AG09319 (cell line): Measurements from ENCODE around the gene PRMT7.

Experiments
- DNase-seq: peaks from one replicate; pipeline ENCODE4 v3.0.0-alpha.2; 2010; ENCODE audit warnings: low read depth; ENCODE audit errors: extremely low read depth
- TF ChIP-seq, protein P1 (sequence below): IDR thresholded peaks from 2 replicates; pipeline ENCODE4 v1.5.1; 2011; ENCODE audit warnings: low read depth, mild to moderate bottlenecking, inconsistent platforms, low read length, moderate library complexity

The PRMT7 gene

DNA sequence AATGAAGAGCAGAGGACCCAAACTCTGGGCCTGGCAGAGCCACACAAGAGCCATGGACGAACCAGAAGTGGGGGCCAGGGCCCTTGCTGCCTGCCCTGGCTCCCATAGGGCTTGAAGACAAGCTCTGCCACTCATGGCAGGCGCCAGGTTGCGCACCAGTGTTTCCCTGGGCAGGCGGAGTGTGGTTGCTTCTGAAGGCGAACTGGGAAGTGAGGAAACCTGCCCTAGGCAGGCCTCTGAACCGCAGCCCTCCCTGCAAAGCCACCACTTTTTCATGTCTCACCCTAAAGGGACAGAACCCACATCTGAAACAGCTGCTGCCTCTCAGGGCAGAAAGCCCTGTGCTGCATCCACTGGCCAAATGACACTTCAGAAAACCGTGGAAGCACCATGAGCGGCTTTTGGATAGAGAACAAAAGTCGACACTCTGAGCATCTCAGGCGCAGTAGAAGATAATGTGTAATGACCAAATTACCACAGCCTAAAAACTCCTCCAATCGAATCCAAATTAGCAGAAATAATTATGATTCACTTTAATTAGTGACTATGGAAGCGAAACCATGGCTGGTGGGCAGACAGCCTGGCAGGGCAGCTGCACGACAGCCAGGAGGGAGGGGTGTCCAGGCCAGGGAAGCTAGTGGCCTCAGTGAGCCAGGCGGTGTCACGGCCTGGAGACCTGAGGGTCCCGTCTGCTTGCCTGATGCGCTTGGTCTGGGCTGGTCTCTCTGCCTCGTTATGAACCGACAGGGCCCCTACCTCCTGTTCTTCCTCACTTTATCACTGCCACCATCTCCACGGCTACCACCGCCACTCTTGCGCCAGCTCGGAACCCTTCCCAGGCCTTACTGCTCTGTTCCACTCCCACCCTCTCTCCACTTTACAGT is 59.1 kb downstream of the PRMT7 start:
- TF ChIP-seq, protein P1, sequence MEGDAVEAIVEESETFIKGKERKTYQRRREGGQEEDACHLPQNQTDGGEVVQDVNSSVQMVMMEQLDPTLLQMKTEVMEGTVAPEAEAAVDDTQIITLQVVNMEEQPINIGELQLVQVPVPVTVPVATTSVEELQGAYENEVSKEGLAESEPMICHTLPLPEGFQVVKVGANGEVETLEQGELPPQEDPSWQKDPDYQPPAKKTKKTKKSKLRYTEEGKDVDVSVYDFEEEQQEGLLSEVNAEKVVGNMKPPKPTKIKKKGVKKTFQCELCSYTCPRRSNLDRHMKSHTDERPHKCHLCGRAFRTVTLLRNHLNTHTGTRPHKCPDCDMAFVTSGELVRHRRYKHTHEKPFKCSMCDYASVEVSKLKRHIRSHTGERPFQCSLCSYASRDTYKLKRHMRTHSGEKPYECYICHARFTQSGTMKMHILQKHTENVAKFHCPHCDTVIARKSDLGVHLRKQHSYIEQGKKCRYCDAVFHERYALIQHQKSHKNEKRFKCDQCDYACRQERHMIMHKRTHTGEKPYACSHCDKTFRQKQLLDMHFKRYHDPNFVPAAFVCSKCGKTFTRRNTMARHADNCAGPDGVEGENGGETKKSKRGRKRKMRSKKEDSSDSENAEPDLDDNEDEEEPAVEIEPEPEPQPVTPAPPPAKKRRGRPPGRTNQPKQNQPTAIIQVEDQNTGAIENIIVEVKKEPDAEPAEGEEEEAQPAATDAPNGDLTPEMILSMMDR: no peak
- no peak for DNase-seq

DNA sequence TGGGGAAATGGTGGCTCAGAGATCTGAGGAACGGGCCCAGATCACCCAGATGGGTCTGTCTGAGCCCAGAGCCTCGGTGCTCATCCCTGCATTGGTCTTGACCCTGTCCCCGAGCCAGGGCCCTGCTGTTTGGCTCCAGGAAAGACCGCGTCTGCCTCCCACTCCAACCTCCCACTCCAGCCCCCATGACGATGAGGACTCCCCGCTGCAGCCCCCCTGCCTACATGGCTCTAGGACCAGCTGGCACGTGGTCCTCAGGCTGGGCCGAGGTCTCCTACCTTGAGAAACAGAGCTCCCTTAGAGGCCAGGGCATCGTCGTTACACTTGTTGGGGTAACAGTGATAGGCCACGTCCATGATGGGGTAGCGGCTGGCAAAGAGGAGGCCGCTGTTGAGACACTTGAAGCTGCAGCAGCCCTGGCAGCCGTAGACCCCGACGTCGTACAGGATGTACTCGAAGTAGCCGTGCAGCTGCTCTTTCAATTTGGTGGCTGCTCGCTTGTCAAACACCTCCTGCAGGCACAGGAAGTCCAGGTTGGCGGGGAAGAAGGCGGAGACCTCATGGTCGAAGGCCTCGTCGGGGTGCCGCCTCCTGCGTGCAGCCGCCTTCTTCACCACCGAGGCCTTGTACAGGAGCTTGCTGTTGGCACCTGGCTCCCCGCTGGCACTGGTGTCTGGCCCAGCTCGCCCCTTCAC is 59.9 kb downstream of the PRMT7 start:
- TF ChIP-seq, protein P1: no peak
- no peak for DNase-seq

DNA sequence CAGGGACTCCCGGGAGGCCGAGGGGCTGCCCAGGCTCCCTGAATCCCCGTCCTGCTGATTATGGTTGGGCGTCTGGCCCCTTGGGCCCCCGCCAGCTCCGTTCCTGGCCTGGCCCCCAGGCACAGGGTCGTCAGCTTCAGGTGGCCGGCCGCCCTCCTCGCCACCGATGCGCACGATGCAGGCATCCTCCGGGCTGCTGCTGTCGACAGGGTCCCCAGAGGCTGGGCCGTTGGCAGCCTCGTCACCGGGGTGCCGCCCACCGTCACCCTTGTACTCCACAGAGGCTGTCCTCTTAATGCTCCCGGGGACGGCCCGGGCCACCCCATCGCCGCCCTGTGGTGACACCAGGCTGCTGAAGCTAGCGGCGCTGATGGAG is 60.4 kb downstream of the PRMT7 start:
- TF ChIP-seq, protein P1: no peak
- DNase-seq: no peak

DNA sequence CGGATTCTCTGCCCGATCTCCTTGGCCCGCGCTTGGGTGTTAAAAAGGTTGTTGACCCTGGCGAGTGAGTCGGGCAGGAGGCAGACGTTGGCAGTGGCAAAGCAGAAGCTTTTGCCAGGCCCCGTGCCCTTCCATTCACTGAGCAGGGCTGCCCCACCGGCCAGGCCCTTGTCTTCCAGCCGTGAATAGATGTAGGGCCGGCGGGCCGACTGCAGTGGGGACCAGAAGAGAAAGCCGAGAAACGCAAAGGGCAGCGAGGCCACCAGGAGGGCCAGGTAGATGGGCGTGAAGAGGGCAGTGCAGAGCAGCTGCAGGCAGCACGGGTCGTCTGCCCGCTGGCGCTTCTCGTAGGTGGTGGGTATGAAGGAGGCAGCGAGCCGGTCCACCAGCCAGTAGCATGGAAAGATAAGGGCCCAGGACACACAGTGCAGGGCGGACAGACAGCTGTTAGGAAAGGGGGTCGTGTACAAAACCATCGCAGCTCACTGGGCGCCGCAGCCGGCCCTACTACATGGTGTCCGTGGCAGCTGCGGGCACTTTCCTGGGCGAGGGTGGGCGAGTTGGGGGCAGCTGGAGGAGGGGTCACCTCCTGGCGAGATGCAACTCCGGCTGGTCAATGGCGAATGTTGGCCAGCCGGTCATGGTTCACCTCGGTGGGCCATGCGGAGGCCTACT is 61.0 kb downstream of the PRMT7 start:
- DNase-seq: no peak
- TF ChIP-seq, protein P1: no peak

DNA sequence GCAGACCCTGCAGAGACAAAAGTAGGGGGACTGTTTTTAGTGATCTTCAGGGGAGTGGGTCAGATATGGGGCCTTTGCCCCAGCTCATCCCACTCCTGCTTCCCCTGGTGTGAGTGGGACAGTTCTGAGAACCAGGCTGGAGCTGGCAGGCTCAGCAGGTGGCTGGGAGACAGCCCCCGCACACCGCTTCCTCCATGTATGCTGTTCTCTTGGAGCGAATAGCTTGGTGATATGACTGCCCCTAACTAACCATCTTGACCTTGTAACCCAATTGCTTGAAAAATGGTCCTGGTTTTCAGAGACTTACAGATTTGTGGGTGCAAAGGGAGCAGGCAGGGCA is 61.5 kb downstream of the PRMT7 start:
- DNase-seq: no peak

DNA sequence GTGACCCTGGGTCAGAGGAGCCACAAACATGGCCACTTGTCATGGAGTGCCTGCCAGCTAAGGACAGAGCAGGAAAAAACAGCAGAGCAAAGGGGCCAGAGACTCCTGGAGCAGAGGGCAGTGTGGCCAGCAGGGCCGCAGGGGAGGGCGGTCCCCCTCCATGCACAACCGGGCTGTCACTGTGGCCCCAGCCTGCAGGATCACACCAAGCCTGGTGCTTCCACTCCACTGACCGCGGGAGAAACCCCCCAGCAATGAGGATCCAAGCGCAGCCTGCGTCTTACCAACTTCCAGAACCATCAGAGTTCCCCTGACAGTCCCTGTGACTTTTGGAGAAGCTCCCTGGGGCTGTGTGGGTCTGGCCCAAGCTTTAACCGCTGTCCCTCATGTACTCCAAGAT is 62.0 kb downstream of the PRMT7 start:
- no peak for DNase-seq
- TF ChIP-seq, protein P1: no peak

More for the DNA sequence above, 61.5 kb downstream of the PRMT7 start:
- TF ChIP-seq, protein P1: no peak
